HepG2 (cell line): ENCODE data around the gene C1orf115. TPM values are rescaled to one million over a fixed set of nuclear protein-coding genes. Genes with fewer than 3 reads are reported as not detected.

ENCODE experiments used
- BRCA1 ChIP-seq: sonication (generic); formaldehyde crosslinking; IDR thresholded peaks from 2 replicates; pipeline ENCODE4 v1.4.0; 2020; ENCODE audit warnings: missing genetic modification reagents
- CEBPG ChIP-seq: IDR thresholded peaks from 2 replicates; pipeline ENCODE4 v1.6.1; 2016
- CHD2 ChIP-seq: IDR thresholded peaks from 2 replicates; pipeline ENCODE4 v1.6.1; 2011; ENCODE audit warnings: low read depth, low read length, improper control_type of control experiment
- GTF2F1 ChIP-seq: fragments of 150-350 bp; IDR thresholded peaks from 2 replicates; pipeline ENCODE4 v1.6.1; 2014; ENCODE audit warnings: low read length
- HNRNPUL1 ChIP-seq: fragments of 200-400 bp; formaldehyde crosslinking; IDR thresholded peaks from 2 replicates; pipeline ENCODE4 v1.6.1; 2017; ENCODE audit warnings: low read depth, mild to moderate bottlenecking, low read length, moderate library complexity
- MLLT10 ChIP-seq: sonication (generic); formaldehyde crosslinking; IDR thresholded peaks from 2 replicates; pipeline ENCODE4 v1.4.0; 2020; ENCODE audit warnings: missing genetic modification reagents
- NCOA1 ChIP-seq: sonication (generic); formaldehyde crosslinking; IDR thresholded peaks from 2 replicates; pipeline ENCODE4 v1.9.0; 2021; ENCODE audit warnings: missing genetic modification reagents
- NPAS2 ChIP-seq: sonication (generic); formaldehyde crosslinking; IDR thresholded peaks from 2 replicates; pipeline ENCODE4 v1.8.0; 2022; ENCODE audit warnings: mild to moderate bottlenecking, missing genetic modification reagents, borderline replicate concordance
- PRMT3 ChIP-seq: sonication (generic); formaldehyde crosslinking; IDR thresholded peaks from 2 replicates; pipeline ENCODE4 v1.8.1; 2022; ENCODE audit warnings: low read depth, mild to moderate bottlenecking, moderate library complexity, missing genetic modification reagents, borderline replicate concordance
- RELA ChIP-seq: sonication (generic); formaldehyde crosslinking; IDR thresholded peaks from 2 replicates; pipeline ENCODE4 v1.4.0; 2020; ENCODE audit warnings: missing genetic modification reagents
- TSC22D2 ChIP-seq: sonication (generic); formaldehyde crosslinking; IDR thresholded peaks from 2 replicates; pipeline ENCODE4 v1.5.1; 2020; ENCODE audit warnings: missing genetic modification reagents, mild to moderate bottlenecking, borderline replicate concordance
- YEATS2 ChIP-seq: sonication (generic); formaldehyde crosslinking; IDR thresholded peaks from 2 replicates; pipeline ENCODE4 v1.4.0; 2020; ENCODE audit warnings: missing genetic modification reagents, borderline replicate concordance
- ZBTB3 ChIP-seq: sonication (generic); formaldehyde crosslinking; IDR thresholded peaks from 2 replicates; pipeline ENCODE4 v1.4.0; 2020; ENCODE audit warnings: low read depth, mild to moderate bottlenecking, moderate library complexity, missing genetic modification reagents, borderline replicate concordance
- ZBTB38 ChIP-seq: sonication (generic); formaldehyde crosslinking; IDR thresholded peaks from 2 replicates; pipeline ENCODE4 v1.5.1; 2020; ENCODE audit warnings: mild to moderate bottlenecking, missing genetic modification reagents
- ZNF569 ChIP-seq: sonication (generic); formaldehyde crosslinking; IDR thresholded peaks from 2 replicates; pipeline ENCODE4 v1.5.0; 2020; ENCODE audit warnings: mild to moderate bottlenecking, missing genetic modification reagents, moderate library complexity, borderline replicate concordance
- ZNF614 ChIP-seq: IDR thresholded peaks from 2 replicates; pipeline ENCODE4 v1.6.1; 2018; ENCODE audit warnings: missing biosample characterization, missing genetic modification reagents, inconsistent platforms, borderline replicate concordance
- polyA plus RNA-seq, 8 experiments: library from polyadenylated mRNA; depleted of rRNA in 3 of 8; stranded (reverse) in 7 of 8; unstranded in 1 of 8; fragments of >200 nt; fragmentation: Illumina TruSeq in 4 of 8; extraction: Trizol in 4 of 8; gene quantifications; 2 replicates each; pipeline versions ENCODE4 v1.2.1 to v1.2.3, GENCODE V29; 2011 to 2016; ENCODE audit warnings: low read depth in 4 of 8, missing spikeins in 1 of 8, mixed read lengths in 1 of 8; ENCODE audit not compliant: insufficient read depth in 1 of 8
- total RNA-seq, 5 experiments: library from RNA; depleted of rRNA; stranded (reverse); fragments of >200 nt; fragmentation: Illumina TruSeq; extraction: Trizol; gene quantifications; 2 replicates each; pipeline ENCODE4 v1.2.3, GENCODE V29; 2016; ENCODE audit warnings: low read depth in 1 of 5
- TF ChIP-seq, protein P1 (sequence below): fragments of 450-650 bp; IDR thresholded peaks from 2 replicates; pipeline ENCODE4 v1.6.1; 2017
- TF ChIP-seq, protein P2 (sequence below): IDR thresholded peaks from 2 replicates; pipeline ENCODE4 v1.6.1; 2016; ENCODE audit warnings: missing compliant biosample characterization, missing genetic modification reagents, borderline replicate concordance
- TF ChIP-seq, protein P3 (sequence below): sonication (generic); formaldehyde crosslinking; IDR thresholded peaks from 2 replicates; pipeline ENCODE4 v1.4.0; 2020; ENCODE audit warnings: mild to moderate bottlenecking, missing genetic modification reagents
- TF ChIP-seq, protein P4 (sequence below): sonication (generic); formaldehyde crosslinking; IDR thresholded peaks from 2 replicates; pipeline ENCODE4 v1.8.1; 2023; ENCODE audit warnings: missing genetic modification reagents, inconsistent platforms, borderline replicate concordance
- TF ChIP-seq, protein P5 (sequence below): sonication (generic); formaldehyde crosslinking; IDR thresholded peaks from 2 replicates; pipeline ENCODE4 v1.4.0; 2020; ENCODE audit warnings: missing genetic modification reagents, mild to moderate bottlenecking, borderline replicate concordance

Gene C1orf115
- total and polyA plus RNA-seq, 2 of the 13 experiments (the other 11 are each of a cell fraction or from before 2014, with no cell fraction given), result 25.2 to 85.9 TPM

DNA sequence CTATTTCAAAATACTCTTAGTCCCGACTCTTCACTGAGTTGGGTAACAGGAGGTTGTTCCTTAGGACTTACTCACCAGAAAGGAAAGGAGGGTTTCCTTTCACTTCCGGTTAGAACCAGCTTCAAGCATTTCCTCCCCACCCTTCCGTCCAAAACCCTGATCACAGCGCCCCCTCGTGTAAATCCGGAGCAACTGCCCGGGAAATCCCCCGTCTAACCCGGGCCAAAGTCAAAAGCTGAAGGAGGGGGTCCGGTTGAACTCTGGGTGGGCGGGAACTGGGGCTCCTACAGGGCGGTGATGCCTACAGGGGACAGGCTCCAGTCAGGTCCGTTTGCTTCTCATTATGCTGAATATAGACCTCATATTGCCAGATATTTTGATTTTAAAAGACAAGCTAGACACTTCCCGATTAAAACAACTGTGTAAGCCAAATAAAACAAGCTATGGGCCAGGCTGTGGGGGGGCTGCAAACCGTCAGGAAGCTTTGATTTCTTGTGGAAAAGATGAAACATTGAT lies 43.0 kb downstream of the C1orf115 start (continued):
- no peak for TF ChIP-seq ZBTB3
- TF ChIP-seq, protein P1, sequence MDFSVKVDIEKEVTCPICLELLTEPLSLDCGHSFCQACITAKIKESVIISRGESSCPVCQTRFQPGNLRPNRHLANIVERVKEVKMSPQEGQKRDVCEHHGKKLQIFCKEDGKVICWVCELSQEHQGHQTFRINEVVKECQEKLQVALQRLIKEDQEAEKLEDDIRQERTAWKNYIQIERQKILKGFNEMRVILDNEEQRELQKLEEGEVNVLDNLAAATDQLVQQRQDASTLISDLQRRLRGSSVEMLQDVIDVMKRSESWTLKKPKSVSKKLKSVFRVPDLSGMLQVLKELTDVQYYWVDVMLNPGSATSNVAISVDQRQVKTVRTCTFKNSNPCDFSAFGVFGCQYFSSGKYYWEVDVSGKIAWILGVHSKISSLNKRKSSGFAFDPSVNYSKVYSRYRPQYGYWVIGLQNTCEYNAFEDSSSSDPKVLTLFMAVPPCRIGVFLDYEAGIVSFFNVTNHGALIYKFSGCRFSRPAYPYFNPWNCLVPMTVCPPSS, result no peak
- no peak for TF ChIP-seq YEATS2
- TF ChIP-seq, protein P2, sequence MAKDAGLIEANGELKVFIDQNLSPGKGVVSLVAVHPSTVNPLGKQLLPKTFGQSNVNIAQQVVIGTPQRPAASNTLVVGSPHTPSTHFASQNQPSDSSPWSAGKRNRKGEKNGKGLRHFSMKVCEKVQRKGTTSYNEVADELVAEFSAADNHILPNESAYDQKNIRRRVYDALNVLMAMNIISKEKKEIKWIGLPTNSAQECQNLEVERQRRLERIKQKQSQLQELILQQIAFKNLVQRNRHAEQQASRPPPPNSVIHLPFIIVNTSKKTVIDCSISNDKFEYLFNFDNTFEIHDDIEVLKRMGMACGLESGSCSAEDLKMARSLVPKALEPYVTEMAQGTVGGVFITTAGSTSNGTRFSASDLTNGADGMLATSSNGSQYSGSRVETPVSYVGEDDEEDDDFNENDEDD, result no peak
- no peak for TF ChIP-seq MLLT10 (CRISPR knock-in tag)
- TF ChIP-seq, protein P3, sequence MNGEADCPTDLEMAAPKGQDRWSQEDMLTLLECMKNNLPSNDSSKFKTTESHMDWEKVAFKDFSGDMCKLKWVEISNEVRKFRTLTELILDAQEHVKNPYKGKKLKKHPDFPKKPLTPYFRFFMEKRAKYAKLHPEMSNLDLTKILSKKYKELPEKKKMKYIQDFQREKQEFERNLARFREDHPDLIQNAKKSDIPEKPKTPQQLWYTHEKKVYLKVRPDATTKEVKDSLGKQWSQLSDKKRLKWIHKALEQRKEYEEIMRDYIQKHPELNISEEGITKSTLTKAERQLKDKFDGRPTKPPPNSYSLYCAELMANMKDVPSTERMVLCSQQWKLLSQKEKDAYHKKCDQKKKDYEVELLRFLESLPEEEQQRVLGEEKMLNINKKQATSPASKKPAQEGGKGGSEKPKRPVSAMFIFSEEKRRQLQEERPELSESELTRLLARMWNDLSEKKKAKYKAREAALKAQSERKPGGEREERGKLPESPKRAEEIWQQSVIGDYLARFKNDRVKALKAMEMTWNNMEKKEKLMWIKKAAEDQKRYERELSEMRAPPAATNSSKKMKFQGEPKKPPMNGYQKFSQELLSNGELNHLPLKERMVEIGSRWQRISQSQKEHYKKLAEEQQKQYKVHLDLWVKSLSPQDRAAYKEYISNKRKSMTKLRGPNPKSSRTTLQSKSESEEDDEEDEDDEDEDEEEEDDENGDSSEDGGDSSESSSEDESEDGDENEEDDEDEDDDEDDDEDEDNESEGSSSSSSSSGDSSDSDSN (CRISPR knock-in tag), result no peak
- TF ChIP-seq, protein P4, sequence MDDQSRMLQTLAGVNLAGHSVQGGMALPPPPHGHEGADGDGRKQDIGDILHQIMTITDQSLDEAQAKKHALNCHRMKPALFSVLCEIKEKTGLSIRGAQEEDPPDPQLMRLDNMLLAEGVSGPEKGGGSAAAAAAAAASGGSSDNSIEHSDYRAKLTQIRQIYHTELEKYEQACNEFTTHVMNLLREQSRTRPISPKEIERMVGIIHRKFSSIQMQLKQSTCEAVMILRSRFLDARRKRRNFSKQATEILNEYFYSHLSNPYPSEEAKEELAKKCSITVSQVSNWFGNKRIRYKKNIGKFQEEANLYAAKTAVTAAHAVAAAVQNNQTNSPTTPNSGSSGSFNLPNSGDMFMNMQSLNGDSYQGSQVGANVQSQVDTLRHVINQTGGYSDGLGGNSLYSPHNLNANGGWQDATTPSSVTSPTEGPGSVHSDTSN (CRISPR knock-in tag), result no peak
- no peak for TF ChIP-seq TSC22D2 (CRISPR knock-in tag)
- TF ChIP-seq CHD2, result no peak
- no peak for TF ChIP-seq CEBPG (CRISPR knock-in tag)
- no peak for TF ChIP-seq NCOA1 (CRISPR knock-in tag)
- TF ChIP-seq ZNF569 (CRISPR knock-in tag), result no peak
- TF ChIP-seq RELA (CRISPR knock-in tag), result no peak
- no peak for TF ChIP-seq ZNF614 (CRISPR knock-in tag)
- TF ChIP-seq, protein P5, sequence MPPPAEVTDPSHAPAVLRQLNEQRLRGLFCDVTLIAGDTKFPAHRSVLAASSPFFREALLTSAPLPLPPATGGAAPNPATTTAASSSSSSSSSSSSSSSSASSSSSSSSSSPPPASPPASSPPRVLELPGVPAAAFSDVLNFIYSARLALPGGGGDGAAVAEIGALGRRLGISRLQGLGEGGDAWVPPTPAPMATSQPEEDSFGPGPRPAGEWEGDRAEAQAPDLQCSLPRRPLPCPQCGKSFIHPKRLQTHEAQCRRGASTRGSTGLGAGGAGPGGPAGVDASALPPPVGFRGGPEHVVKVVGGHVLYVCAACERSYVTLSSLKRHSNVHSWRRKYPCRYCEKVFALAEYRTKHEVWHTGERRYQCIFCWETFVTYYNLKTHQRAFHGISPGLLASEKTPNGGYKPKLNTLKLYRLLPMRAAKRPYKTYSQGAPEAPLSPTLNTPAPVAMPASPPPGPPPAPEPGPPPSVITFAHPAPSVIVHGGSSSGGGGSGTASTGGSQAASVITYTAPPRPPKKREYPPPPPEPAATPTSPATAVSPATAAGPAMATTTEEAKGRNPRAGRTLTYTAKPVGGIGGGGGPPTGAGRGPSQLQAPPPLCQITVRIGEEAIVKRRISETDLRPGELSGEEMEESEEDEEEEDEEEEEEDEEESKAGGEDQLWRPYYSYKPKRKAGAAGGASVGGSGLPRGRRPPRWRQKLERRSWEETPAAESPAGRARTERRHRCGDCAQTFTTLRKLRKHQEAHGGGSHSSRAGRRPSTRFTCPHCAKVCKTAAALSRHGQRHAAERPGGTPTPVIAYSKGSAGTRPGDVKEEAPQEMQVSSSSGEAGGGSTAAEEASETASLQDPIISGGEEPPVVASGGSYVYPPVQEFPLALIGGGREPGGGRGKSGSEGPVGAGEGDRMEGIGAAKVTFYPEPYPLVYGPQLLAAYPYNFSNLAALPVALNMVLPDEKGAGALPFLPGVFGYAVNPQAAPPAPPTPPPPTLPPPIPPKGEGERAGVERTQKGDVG (CRISPR knock-in tag), result no peak
- TF ChIP-seq BRCA1 (CRISPR knock-in tag), result no peak
- no peak for TF ChIP-seq GTF2F1
- TF ChIP-seq PRMT3 (CRISPR knock-in tag), result no peak
- no peak for TF ChIP-seq ZBTB38 (CRISPR knock-in tag)
- no peak for TF ChIP-seq HNRNPUL1
- TF ChIP-seq NPAS2 (CRISPR knock-in tag), result no peak
